Epithelial cell of esophagus (primary cell): ENCODE results near the gene LY86.

Experiments used
- DNase-seq: peaks from one replicate; pipeline ENCODE4 v3.0.0; 2010; ENCODE audit warnings: low read depth
- H3K4me3 ChIP-seq: 2 replicates; pipeline ENCODE4 v1.5.1; 2011; ENCODE audit warnings: mild to moderate bottlenecking, low read length, control low read depth
- CTCF ChIP-seq: IDR thresholded peaks from 2 replicates; pipeline ENCODE4 v1.5.1; 2011; ENCODE audit warnings: low read depth, mild to moderate bottlenecking, low read length, control low read depth, inconsistent platforms; ENCODE audit not compliant: insufficient read depth; ENCODE audit errors: missing control alignments

The LY86 gene

GRCh38 chr6:6622501-6622900 is 34.0 kb downstream of the LY86 start:
- H3K4me3 ChIP-seq, result no peak overlapping the region
- TF ChIP-seq CTCF, result no peak
- DNase-seq, result no peak

- TF ChIP-seq CTCF, result no peak
- no peak overlapping the region for H3K4me3 ChIP-seq
- no peak for DNase-seq
These were observed 35.0 kb downstream of the LY86 start for GRCh38 chr6:6623553-6623952.

- H3K4me3 ChIP-seq, result no peak overlapping the region
- DNase-seq, result no peak
- TF ChIP-seq CTCF, result no peak
These were observed 35.9 kb downstream of the LY86 start for GRCh38 chr6:6624269-6624990.

- DNase-seq, result no peak
- no peak overlapping the region for H3K4me3 ChIP-seq
- TF ChIP-seq CTCF, result no peak
These were observed 37.7 kb downstream of the LY86 start for GRCh38 chr6:6626187-6626586.

GRCh38 chr6:6629402-6629801 is 40.9 kb downstream of the LY86 start:
- no peak overlapping the region for H3K4me3 ChIP-seq
- no peak for TF ChIP-seq CTCF
- DNase-seq, result no peak

GRCh38 chr6:6631053-6631452 is 42.5 kb downstream of the LY86 start:
- no peak for DNase-seq
- TF ChIP-seq CTCF, result no peak
- no peak overlapping the region for H3K4me3 ChIP-seq
